H1 (cell line): ENCODE results near the gene NDUFB8.

Source experiments
- SP1 ChIP-seq: IDR thresholded peaks from 2 replicates; pipeline ENCODE4 v1.6.1; 2011; ENCODE audit warnings: low read depth, low read length
- TF ChIP-seq, protein P1 (sequence below): IDR thresholded peaks from 2 replicates; pipeline ENCODE4 v1.6.1; 2012; ENCODE audit warnings: inconsistent platforms

DNA sequence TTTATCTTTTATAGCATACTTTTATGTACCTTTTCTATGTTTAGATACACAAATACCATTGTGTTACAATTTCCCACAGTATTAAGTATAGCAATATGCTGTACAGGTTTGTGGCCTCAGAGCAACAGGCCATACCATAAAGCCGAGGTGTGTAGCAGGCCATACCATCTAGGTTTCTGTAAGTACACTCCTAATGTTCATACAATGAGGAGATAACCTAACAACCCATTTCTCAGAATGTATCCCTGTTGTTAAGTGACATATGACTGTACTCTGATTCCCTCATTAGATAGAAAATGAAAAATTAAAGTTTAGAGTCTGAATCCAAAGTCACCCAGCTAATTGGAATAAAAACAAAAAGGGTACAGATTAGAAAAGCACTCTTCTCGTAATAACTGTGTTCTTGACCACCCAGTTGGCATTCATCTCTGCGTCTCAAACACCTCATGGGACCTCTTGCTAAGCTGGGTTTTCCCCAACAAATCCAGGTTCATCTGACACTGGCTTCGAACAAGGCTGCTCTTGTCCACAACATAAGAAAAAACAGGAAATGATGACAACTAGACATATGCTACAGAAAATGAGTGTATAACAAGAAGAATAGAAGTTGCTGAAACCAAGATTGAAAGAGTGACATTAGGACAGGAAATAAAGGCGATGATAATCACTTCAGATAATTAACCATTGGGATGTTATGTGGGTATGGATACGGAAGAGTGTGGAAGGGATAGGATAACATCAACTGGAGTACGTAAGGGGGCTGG is 1.4 kb downstream of the NDUFB8 start:
- no peak for TF ChIP-seq SP1
- TF ChIP-seq, protein P1, sequence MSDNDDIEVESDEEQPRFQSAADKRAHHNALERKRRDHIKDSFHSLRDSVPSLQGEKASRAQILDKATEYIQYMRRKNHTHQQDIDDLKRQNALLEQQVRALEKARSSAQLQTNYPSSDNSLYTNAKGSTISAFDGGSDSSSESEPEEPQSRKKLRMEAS = no peak
